ENCODE measurements around the gene CEP126.
A peak's percentile ranks its signal among the peaks of the same experiment; 100 is the strongest.

The CEP126 gene

GRCh38 chr11:101913656-101914055 is 1.2 kb upstream of the CEP126 start:
- H3K9me3 ChIP-seq: no peaks in the 10 kb centered on the region
- H3K4me1 ChIP-seq: peaks cover 23% of the 10 kb centered on the region
- no peak overlapping the region for H3K4me3 ChIP-seq
- no peaks in the 10 kb centered on the region for H3K27me3 ChIP-seq (ENCODE audit: low read depth)
- no peak for DNase-seq (ENCODE audit: low spot score in 2 of 2)
- no peaks in the 10 kb centered on the region for H3K36me3 ChIP-seq (replicated peaks)
- in situ Hi-C loops (cut with MboI; ENCODE audit: low sequenced_read_pairs): no loop called here

- in situ Hi-C loops (cut with MboI; ENCODE audit: low sequenced_read_pairs): no loop called here
- no peaks in the 10 kb centered on the region for H3K36me3 ChIP-seq (replicated peaks)
- no peak for DNase-seq (ENCODE audit: low spot score in 2 of 2)
- H3K4me1 ChIP-seq: peaks cover 23% of the 10 kb centered on the region
- H3K9me3 ChIP-seq: no peaks in the 10 kb centered on the region
- H3K27me3 ChIP-seq (ENCODE audit: low read depth): no peaks in the 10 kb centered on the region
- H3K4me3 ChIP-seq: peak overlapping the region; percentile 74
These were observed 471 bp upstream of the CEP126 start for GRCh38 chr11:101914341-101914737.

- no peaks in the 10 kb centered on the region for H3K9me3 ChIP-seq
- in situ Hi-C loops (cut with MboI; ENCODE audit: low sequenced_read_pairs): no loop called here
- H3K4me3 ChIP-seq: peak overlapping the region; percentile 74
- DNase-seq (ENCODE audit: low spot score in 2 of 2): peak in 1 of 2 experiments; percentile 36
- no peaks in the 10 kb centered on the region for H3K36me3 ChIP-seq (replicated peaks)
- no peaks in the 10 kb centered on the region for H3K27me3 ChIP-seq (ENCODE audit: low read depth)
- H3K4me1 ChIP-seq: peaks cover 23% of the 10 kb centered on the region
These were observed 1.0 kb downstream of the CEP126 start for GRCh38 chr11:101915791-101916291.

- in situ Hi-C loops (cut with MboI; ENCODE audit: low sequenced_read_pairs): no loop called here
- Histone ChIP-seq H3K4me3 (peak within 1 kb of the TSS; percentile 74), H3K27me3 (ENCODE audit: low read depth) (no peaks in the 10 kb centered on the region), H3K36me3 (replicated peaks) (no peaks in the 10 kb centered on the region), H3K9me3 (no peaks in the 10 kb centered on the region), H3K4me1 (peaks cover 23% of the 10 kb centered on the region)
- no peak for DNase-seq (ENCODE audit: low spot score in 2 of 2)
These were observed 1.6 kb downstream of the CEP126 start, which contains the start of gene ANGPTL5 for GRCh38 chr11:101916422-101916821. TSS of gene ANGPTL5 (minus strand) at chr11:101916522. CDS start at chr11:101907909, 8,613 bp downstream.

- Histone ChIP-seq H3K27me3 (ENCODE audit: low read depth) (no peaks in the 10 kb centered on the region), H3K4me3 (no peak overlapping the region), H3K36me3 (replicated peaks) (no peaks in the 10 kb centered on the region), H3K9me3 (no peaks in the 10 kb centered on the region), H3K4me1 (peaks cover 23% of the 10 kb centered on the region)
- peak in 1 of 2 experiments; percentile 35 for DNase-seq (ENCODE audit: low spot score in 2 of 2)
- in situ Hi-C loops (cut with MboI; ENCODE audit: low sequenced_read_pairs): no loop called here
These were observed 2.4 kb downstream of the CEP126 start for GRCh38 chr11:101917226-101917625.

- no peak overlapping the region for H3K4me3 ChIP-seq
- H3K27me3 ChIP-seq (ENCODE audit: low read depth): no peaks in the 10 kb centered on the region
- peaks cover 17% of the 10 kb centered on the region for H3K4me1 ChIP-seq
- H3K36me3 ChIP-seq (replicated peaks): no peaks in the 10 kb centered on the region
- no peaks in the 10 kb centered on the region for H3K9me3 ChIP-seq
- in situ Hi-C loops (cut with MboI; ENCODE audit: low sequenced_read_pairs): no loop called here
- DNase-seq (ENCODE audit: low spot score in 2 of 2): no peak
These were observed 6.2 kb downstream of the CEP126 start for GRCh38 chr11:101920992-101921391.

GRCh38 chr11:101923554-101923953 is 8.7 kb downstream of the CEP126 start:
- in situ Hi-C loops (cut with MboI; ENCODE audit: low sequenced_read_pairs): no loop called here
- no peaks in the 10 kb centered on the region for H3K9me3 ChIP-seq
- no peaks in the 10 kb centered on the region for H3K27me3 ChIP-seq (ENCODE audit: low read depth)
- H3K4me1 ChIP-seq: no peaks in the 10 kb centered on the region
- no peaks in the 10 kb centered on the region for H3K36me3 ChIP-seq (replicated peaks)
- DNase-seq (ENCODE audit: low spot score in 2 of 2): no peak
- no peak overlapping the region for H3K4me3 ChIP-seq

- H3K36me3 ChIP-seq (replicated peaks): no peaks in the 10 kb centered on the region
- DNase-seq (ENCODE audit: low spot score in 2 of 2): no peak
- H3K27me3 ChIP-seq (ENCODE audit: low read depth): no peaks in the 10 kb centered on the region
- no peak overlapping the region for H3K4me3 ChIP-seq
- no peaks in the 10 kb centered on the region for H3K4me1 ChIP-seq
- in situ Hi-C loops (cut with MboI; ENCODE audit: low sequenced_read_pairs): no loop called here
- H3K9me3 ChIP-seq: no peaks in the 10 kb centered on the region
These were observed 14.6 kb downstream of the CEP126 start for GRCh38 chr11:101929294-101929915.

- H3K27me3 ChIP-seq (ENCODE audit: low read depth): no peaks in the 10 kb centered on the region
- in situ Hi-C loops (cut with MboI; ENCODE audit: low sequenced_read_pairs): no loop called here
- no peak for DNase-seq (ENCODE audit: low spot score in 2 of 2)
- H3K4me1 ChIP-seq: no peaks in the 10 kb centered on the region
- H3K36me3 ChIP-seq (replicated peaks): no peaks in the 10 kb centered on the region
- no peak overlapping the region for H3K4me3 ChIP-seq
- no peaks in the 10 kb centered on the region for H3K9me3 ChIP-seq
These were observed 16.9 kb downstream of the CEP126 start for GRCh38 chr11:101931692-101932091.

GRCh38 chr11:101940901-101941520 is 26.2 kb downstream of the CEP126 start:
- in situ Hi-C loops (cut with MboI; ENCODE audit: low sequenced_read_pairs): no loop called here
- H3K27me3 ChIP-seq (ENCODE audit: low read depth): no peaks in the 10 kb centered on the region
- no peaks in the 10 kb centered on the region for H3K36me3 ChIP-seq (replicated peaks)

GRCh38 chr11:101944923-101945322 is 30.1 kb downstream of the CEP126 start:
- DNase-seq (ENCODE audit: low spot score in 2 of 2): no peak
- H3K36me3 ChIP-seq (replicated peaks): no peaks in the 10 kb centered on the region
- no peaks in the 10 kb centered on the region for H3K4me1 ChIP-seq
- no peaks in the 10 kb centered on the region for H3K9me3 ChIP-seq
- in situ Hi-C loops (cut with MboI; ENCODE audit: low sequenced_read_pairs): no loop called here
- no peaks in the 10 kb centered on the region for H3K27me3 ChIP-seq (ENCODE audit: low read depth)
- H3K4me3 ChIP-seq: no peak overlapping the region

More at GRCh38 chr11:101940901-101941520, 26.2 kb downstream of the CEP126 start:
- Histone ChIP-seq H3K4me1 (no peaks in the 10 kb centered on the region), H3K9me3 (no peaks in the 10 kb centered on the region), H3K4me3 (no peak overlapping the region)
- DNase-seq (ENCODE audit: low spot score in 2 of 2): no peak

GRCh38 chr11:101945448-101945847 is 30.6 kb downstream of the CEP126 start:
- Histone ChIP-seq H3K27me3 (ENCODE audit: low read depth) (no peaks in the 10 kb centered on the region), H3K36me3 (replicated peaks) (no peaks in the 10 kb centered on the region), H3K4me1 (no peaks in the 10 kb centered on the region), H3K4me3 (no peak overlapping the region), H3K9me3 (no peaks in the 10 kb centered on the region)
- DNase-seq (ENCODE audit: low spot score in 2 of 2): no peak
- in situ Hi-C loops (cut with MboI; ENCODE audit: low sequenced_read_pairs): no loop called here

GRCh38 chr11:101949680-101950220 is 34.9 kb downstream of the CEP126 start:
- in situ Hi-C loops (cut with MboI; ENCODE audit: low sequenced_read_pairs): no loop called here
- DNase-seq (ENCODE audit: low spot score in 2 of 2): no peak

GRCh38 chr11:101955278-101955677 is 40.5 kb downstream of the CEP126 start:
- H3K4me1 ChIP-seq: no peaks in the 10 kb centered on the region
- no peaks in the 10 kb centered on the region for H3K36me3 ChIP-seq (replicated peaks)
- H3K4me3 ChIP-seq: no peak overlapping the region
- no peak for DNase-seq (ENCODE audit: low spot score in 2 of 2)
- H3K9me3 ChIP-seq: no peaks in the 10 kb centered on the region
- in situ Hi-C loops (cut with MboI; ENCODE audit: low sequenced_read_pairs): no loop called here
- H3K27me3 ChIP-seq (ENCODE audit: low read depth): no peaks in the 10 kb centered on the region

More at GRCh38 chr11:101949680-101950220, 34.9 kb downstream of the CEP126 start:
- Histone ChIP-seq H3K4me3 (no peak overlapping the region), H3K4me1 (no peaks in the 10 kb centered on the region), H3K36me3 (replicated peaks) (no peaks in the 10 kb centered on the region), H3K27me3 (ENCODE audit: low read depth) (no peaks in the 10 kb centered on the region), H3K9me3 (no peaks in the 10 kb centered on the region)

All from HAP-1 (cell line).